K562 (cell line): Measurements from ENCODE around the gene RAB5B. TPM values are rescaled to one million over a fixed set of nuclear protein-coding genes. Genes with fewer than 3 reads are reported as not detected.

Experiments
- ADNP ChIP-seq: fragments of 200-800 bp; sonication (Bioruptor generic); IDR thresholded peaks from 2 replicates; pipeline ENCODE4 v1.6.1; 2016; ENCODE audit warnings: missing genetic modification characterization, missing compliant biosample characterization
- BRF2 ChIP-seq: IDR thresholded peaks from 3 replicates; pipeline ENCODE4 v1.6.1; 2011; ENCODE audit warnings: borderline replicate concordance, mild to moderate bottlenecking; ENCODE audit not compliant: insufficient read length, insufficient read depth
- DDX20 ChIP-seq: fragments of 450-650 bp; IDR thresholded peaks from 2 replicates; pipeline ENCODE4 v1.6.1; 2016; ENCODE audit warnings: missing genetic modification characterization, low read depth, mild to moderate bottlenecking, missing compliant biosample characterization, moderate library complexity
- DLX4 ChIP-seq: fragments of 250-450 bp; sonication (Bioruptor Pico); IDR thresholded peaks from 2 replicates; pipeline ENCODE4 v1.6.1; 2021; ENCODE audit warnings: mild to moderate bottlenecking
- E2F1 ChIP-seq: sonication (generic); formaldehyde crosslinking; IDR thresholded peaks from 2 replicates; pipeline ENCODE4 v1.8.1; 2023; ENCODE audit warnings: mild to moderate bottlenecking, missing genetic modification reagents, moderate library complexity
- HCFC1 ChIP-seq: IDR thresholded peaks from 2 replicates; pipeline ENCODE4 v1.6.1; 2012; ENCODE audit warnings: low read depth, low read length, improper control_type of control experiment
- HMBOX1 ChIP-seq: sonication (generic); IDR thresholded peaks from 2 replicates; pipeline ENCODE4 v1.6.1; 2016
- HNRNPUL1 ChIP-seq: fragments of 200-400 bp; formaldehyde crosslinking; IDR thresholded peaks from 2 replicates; pipeline ENCODE4 v1.6.1; 2017; ENCODE audit warnings: low read length
- ILK ChIP-seq: fragments of 450-650 bp; IDR thresholded peaks from 2 replicates; pipeline ENCODE4 v1.6.1; 2016; ENCODE audit warnings: missing genetic modification characterization, low read depth, mild to moderate bottlenecking, missing compliant biosample characterization, moderate library complexity, borderline replicate concordance
- JUNB ChIP-seq: fragments of 450-650 bp; formaldehyde crosslinking; conservative IDR thresholded peaks from 2 replicates; pipeline ENCODE4 v1.4.0; 2020; ENCODE audit warnings: mild to moderate bottlenecking
- KAT8 ChIP-seq: fragments of 450-650 bp; IDR thresholded peaks from 2 replicates; pipeline ENCODE4 v1.6.1; 2016; ENCODE audit warnings: low read depth, mild to moderate bottlenecking
- KDM1A ChIP-seq, 2 experiments: fragments of 450-650 bp; IDR thresholded peaks; 2 replicates each; pipeline ENCODE4 v1.6.1; 2016; ENCODE audit warnings: mild to moderate bottlenecking in 2 of 2
- NR2F6 ChIP-seq: fragments of 450-650 bp; formaldehyde crosslinking; IDR thresholded peaks from 2 replicates; pipeline ENCODE4 v1.4.0; 2020; ENCODE audit warnings: mild to moderate bottlenecking
- RB1 ChIP-seq: fragments of 450-650 bp; IDR thresholded peaks from 2 replicates; pipeline ENCODE4 v1.6.1; 2017; ENCODE audit warnings: low read depth, mild to moderate bottlenecking
- RBM17 ChIP-seq: fragments of 200-400 bp; formaldehyde crosslinking; IDR thresholded peaks from 2 replicates; pipeline ENCODE4 v1.6.1; 2017; ENCODE audit warnings: low read depth, mild to moderate bottlenecking, low read length, borderline replicate concordance
- SMAD1 ChIP-seq: fragments of 150-350 bp; IDR thresholded peaks from 2 replicates; pipeline ENCODE4 v1.6.1; 2014; ENCODE audit warnings: low read length, low read depth; ENCODE audit not compliant: partially characterized antibody
- TBP ChIP-seq: optimal IDR thresholded peaks from 2 replicates; pipeline ENCODE3; 2011; ENCODE audit warnings: low read depth, low read length, improper control_type of control experiment
- TCF15 ChIP-seq: fragments of 250-450 bp; sonication (Bioruptor Pico); IDR thresholded peaks from 2 replicates; pipeline ENCODE4 v1.8.0; 2022; ENCODE audit warnings: moderate library complexity, mild to moderate bottlenecking, inconsistent platforms
- ZNF197 ChIP-seq: fragments of 200-800 bp; sonication (Bioruptor generic); IDR thresholded peaks from 2 replicates; pipeline ENCODE4 v1.6.1; 2016; ENCODE audit warnings: low read depth, missing genetic modification characterization, missing compliant biosample characterization
- ZNF253 ChIP-seq: fragments of 250-450 bp; sonication (Bioruptor Pico); conservative IDR thresholded peaks from 2 replicates; pipeline ENCODE4 v1.6.1; 2021; ENCODE audit warnings: mild to moderate bottlenecking
- ZNF436 ChIP-seq: fragments of 250-450, 450-650 bp; sonication (Bioruptor Pico); formaldehyde crosslinking; IDR thresholded peaks from 2 replicates; pipeline ENCODE4 v1.7.0; 2020; ENCODE audit warnings: mild to moderate bottlenecking
- ZNF584 ChIP-seq: fragments of 200-800 bp; sonication (Bioruptor generic); IDR thresholded peaks from 2 replicates; pipeline ENCODE4 v1.6.1; 2016; ENCODE audit warnings: low read depth, mild to moderate bottlenecking, missing genetic modification characterization, missing compliant biosample characterization
- ZZZ3 ChIP-seq: fragments of 450-650 bp; IDR thresholded peaks from 2 replicates; pipeline ENCODE4 v1.6.1; 2016; ENCODE audit warnings: antibody characterized with exemption, mild to moderate bottlenecking, moderate library complexity
- polyA plus RNA-seq, 8 experiments: library from polyadenylated mRNA; depleted of rRNA in 4 of 8; stranded (reverse) in 5 of 8; unstranded in 3 of 8; fragments of >200 nt; fragmentation: Nextera tagmentation in 2 of 8; fragmentation: Illumina TruSeq in 1 of 8; extraction: Ambion mirVana in 2 of 8; extraction: Trizol in 1 of 8; gene quantifications; 2 replicates each; pipeline versions ENCODE4 v1.2.1 to v1.2.3, GENCODE V29; 2011 to 2014; ENCODE audit warnings: inconsistent platforms in 1 of 8, missing spikeins in 1 of 8
- total RNA-seq, 7 experiments: library from RNA; depleted of rRNA in 6 of 7; stranded (reverse); fragments of >200 nt in 6 of 7; fragmentation: Illumina TruSeq in 2 of 7; extraction: Trizol in 2 of 7; gene quantifications; 2 replicates each; pipeline versions ENCODE4 v1.2.1 to v1.2.3, GENCODE V29; 2011 to 2021; ENCODE audit warnings: low replicate concordance in 1 of 7

RAB5B gene
- total and polyA plus RNA-seq, 9 of the 15 experiments (the other 6 are each of a cell fraction or from before 2014, with no cell fraction given), result 6.8 to 73.8 (median 25.2) TPM

- TF ChIP-seq E2F1, result peak; percentile 64
- TF ChIP-seq DDX20 (tag), result peak; percentile 79
- no peak for TF ChIP-seq BRF2
- no peak for TF ChIP-seq DLX4 (CRISPR knock-in tag)
- no peak for TF ChIP-seq ZNF436 (CRISPR knock-in tag)
- peak; percentile 99 for TF ChIP-seq TBP
- no peak for TF ChIP-seq ADNP (tag)
- no peak for TF ChIP-seq RBM17
- peak; percentile 81; the same call in 1 of the 2 replicates for TF ChIP-seq ZNF197 (CRISPR knock-in tag)
- TF ChIP-seq SMAD1, result peak; percentile 92
- TF ChIP-seq RB1, result peak; percentile 73
- 0 out of 2 replicates have a peak, but pooled peaks have one; percentile 63 for TF ChIP-seq KAT8
- TF ChIP-seq ILK, result no peak
- TF ChIP-seq NR2F6, result no peak
- TF ChIP-seq KDM1A (IDR thresholded peaks at IDR 0.05), result 0 out of 4 replicates have a peak, but pooled peaks of 1 of the 2 experiments have one; percentile 12
- TF ChIP-seq ZNF584, result peak; percentile 78; the same call in 1 of the 2 replicates
- peak; percentile 92 for TF ChIP-seq HCFC1
- no peak for TF ChIP-seq JUNB (CRISPR knock-in tag)
- TF ChIP-seq ZZZ3, result peak; percentile 94
- 0 out of 2 replicates have a peak, but pooled peaks have one; percentile 48 for TF ChIP-seq TCF15
- TF ChIP-seq HMBOX1, result peak; percentile 54; the same call in 1 of the 2 replicates
- TF ChIP-seq HNRNPUL1, result no peak
- TF ChIP-seq ZNF253 (CRISPR knock-in tag), result no peak
Observed at GRCh38 chr12:56041552-56042429, 67.9 kb downstream of the RAB5B start, which contains the start of gene RPS26 (continued).
